IPS DF 19.7 (cell line): ENCODE measurements around the gene CDKN2A.

Experiments
- DNase-seq: peaks from one replicate; pipeline ENCODE4 v3.0.0-alpha.2; 2013; ENCODE audit warnings: low read depth, low spot score

The CDKN2A gene

DNA sequence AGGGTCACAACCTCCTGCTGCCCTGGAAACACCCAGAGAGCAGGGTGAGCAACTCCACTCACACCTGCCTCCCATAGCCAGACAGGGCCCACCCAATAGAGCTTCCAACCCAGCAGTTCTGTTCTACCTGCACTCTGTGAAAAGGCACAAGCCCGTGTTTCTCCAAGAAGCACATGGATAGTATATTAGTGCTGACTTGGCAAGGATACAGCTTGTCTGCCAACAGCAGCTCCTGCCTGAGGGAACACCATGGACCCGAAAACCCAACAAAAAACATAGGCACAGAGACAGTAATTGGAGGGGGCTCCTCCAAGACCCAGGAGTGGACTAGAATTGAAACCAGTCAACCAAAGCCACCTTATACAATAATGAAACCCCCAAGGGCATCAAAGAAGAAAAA is 48.6 kb downstream of the CDKN2A start:
- DNase-seq, result no peak

DNA sequence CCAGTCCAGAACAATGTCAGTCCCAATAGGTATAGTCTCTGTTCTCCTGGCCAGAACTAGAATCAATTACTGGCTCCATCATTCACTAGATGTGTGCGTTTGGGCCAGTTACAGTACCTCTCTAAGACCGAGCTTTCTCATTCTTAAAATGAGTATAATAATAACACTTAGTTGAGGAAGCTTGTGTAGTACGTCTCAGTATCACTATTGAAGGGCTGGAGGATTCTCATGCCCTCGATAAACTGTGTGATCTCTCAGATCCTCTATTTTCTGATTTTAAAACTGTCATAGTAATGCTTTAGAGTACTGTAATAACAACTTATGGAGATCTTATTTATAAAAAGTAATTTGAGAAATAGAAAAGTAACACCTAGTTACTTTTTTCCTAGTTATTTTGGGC is 50.7 kb downstream of the CDKN2A start:
- DNase-seq, result no peak

DNA sequence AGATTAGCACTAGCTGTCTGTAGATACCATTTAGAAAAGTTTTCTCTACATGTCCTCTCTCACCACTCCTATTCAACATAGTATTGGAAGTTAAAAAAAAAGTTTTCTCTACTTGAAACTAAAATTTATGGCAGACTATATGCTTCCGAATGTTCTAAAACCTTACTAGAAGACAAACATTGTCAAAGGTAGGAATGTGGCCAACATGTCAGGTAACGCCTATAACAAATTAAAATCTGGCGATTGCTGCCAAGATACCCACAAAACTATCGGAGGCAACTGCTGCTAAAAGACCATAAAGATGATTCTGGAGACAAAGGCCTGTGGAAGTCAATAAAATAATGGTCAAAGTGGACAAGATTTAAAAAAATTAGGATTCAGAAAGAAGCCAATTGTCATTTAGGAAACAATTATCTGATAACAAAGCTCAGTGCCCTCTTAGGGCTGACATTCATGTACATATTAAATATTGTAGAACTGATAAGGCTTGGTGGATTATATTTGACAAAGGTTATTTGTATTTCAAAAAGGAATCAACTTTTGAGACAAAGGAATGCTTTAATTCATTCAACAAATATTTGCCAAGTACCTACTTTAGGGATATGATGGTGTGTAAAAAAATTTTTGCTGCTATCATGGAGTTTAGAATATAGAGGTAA is 52.7 kb downstream of the CDKN2A start:
- no peak for DNase-seq

DNA sequence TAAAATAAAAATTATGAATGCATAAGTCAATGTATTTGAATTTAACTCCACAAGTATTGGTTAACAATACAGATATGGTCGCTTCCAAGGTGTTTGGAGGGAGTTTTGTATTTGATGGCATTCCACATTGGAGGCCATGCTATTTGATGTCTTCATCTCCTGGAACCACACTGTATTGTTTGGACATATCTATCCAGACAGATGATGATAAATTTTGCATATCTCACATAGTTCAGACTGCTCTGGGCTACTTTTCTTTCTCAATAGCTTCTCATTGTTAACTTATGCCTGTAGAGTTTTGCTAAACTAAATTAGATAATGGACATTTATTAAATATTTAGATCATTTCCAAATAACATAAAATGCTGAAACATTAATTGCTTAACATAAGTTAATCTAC is 58.0 kb downstream of the CDKN2A start:
- no peak for DNase-seq

DNA sequence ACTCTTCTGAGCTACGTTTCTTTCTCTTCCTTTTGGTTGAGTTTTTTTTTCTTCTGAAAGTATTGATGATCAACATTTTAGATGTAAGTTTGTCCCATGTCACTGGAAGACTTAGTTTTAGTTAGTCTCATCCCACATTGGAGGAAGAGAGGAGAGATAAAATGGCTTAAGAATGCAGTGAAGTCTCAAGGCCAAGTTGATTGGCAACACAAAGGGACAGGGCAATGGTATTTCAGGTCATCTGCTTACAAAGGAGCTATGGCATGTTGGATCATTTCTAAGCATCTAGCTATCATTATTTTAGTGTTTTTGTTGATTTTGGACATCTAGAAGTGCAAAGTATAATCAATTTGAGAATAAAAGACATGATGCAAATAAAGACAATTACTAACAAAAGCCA is 58.6 kb downstream of the CDKN2A start:
- DNase-seq, result no peak

DNA sequence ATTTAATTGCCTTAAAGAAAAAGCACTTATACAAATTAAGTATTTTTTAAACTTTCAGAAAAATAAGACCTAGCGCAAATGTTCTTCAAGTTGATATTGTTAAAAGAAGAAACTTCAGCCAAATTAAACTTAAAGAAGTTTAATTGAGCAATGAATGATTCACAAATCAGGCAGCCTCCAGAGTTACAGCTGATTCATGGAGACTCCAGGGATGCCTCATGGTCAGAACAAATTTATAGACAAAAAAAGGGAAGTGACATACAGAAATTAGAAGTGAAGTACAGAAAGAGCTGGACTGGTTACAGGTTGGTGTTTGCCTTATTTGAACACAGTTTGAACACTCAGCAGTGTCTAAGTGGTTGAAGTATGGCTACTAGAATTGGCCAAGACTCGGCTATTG is 60.3 kb downstream of the CDKN2A start:
- no peak for DNase-seq

DNA sequence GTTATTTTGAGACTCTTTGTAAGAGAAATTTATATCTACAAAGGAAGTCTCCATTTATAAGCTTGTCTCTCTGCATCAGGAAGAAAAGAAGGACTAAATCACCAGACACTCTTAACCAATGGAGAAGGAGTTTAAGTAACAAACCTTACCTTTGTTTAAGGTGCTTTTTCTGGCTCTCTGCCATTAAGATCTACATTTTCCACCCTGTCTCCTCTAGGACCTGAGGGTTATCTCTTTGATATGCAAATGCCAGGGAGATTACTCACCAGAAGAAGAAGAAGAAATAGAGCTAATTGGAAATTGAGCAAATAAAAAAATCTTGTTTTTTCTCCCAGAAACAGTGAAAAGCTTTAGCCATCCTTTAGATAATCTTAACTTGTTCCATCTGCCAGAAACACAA is 60.9 kb downstream of the CDKN2A start:
- DNase-seq, result peak; percentile 30

DNA sequence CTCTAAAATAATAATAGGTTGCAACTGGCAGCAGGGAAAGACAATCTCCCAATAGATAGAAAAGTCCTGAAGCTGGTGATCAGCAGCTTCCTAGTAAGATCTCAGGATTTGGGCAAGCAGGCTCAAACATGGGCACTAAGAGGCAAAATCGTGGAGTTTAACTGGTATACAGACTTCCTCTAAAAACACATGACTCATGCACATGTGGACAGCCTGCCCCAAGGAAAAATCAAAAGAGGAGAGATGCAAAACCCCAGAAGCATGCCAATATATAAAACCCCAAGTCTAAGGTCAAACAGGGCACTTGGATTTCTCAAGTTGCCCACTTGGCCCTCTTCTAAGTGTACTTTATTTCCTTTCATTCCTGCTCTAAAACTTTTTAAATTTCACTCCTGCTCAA is 62.8 kb downstream of the CDKN2A start:
- DNase-seq, result no peak

DNA sequence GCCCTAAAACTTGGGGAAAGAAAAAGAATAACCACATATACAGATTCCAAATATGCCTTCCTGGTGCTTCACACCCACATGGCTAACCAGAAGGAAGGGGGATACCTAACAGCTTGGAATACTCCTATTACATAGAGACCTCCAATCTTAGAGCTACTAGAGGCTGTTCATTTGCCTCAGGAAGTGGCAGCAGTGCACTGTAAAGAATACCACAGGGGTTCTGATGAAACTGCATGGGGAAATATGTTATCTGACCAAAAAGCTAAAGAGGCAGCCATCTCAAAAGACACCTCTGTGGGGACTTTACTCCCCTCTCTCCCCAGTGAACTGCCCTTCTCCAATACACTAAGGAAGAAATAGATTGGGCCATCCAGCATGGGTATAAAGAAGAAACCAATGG is 66.4 kb downstream of the CDKN2A start:
- no peak for DNase-seq

DNA sequence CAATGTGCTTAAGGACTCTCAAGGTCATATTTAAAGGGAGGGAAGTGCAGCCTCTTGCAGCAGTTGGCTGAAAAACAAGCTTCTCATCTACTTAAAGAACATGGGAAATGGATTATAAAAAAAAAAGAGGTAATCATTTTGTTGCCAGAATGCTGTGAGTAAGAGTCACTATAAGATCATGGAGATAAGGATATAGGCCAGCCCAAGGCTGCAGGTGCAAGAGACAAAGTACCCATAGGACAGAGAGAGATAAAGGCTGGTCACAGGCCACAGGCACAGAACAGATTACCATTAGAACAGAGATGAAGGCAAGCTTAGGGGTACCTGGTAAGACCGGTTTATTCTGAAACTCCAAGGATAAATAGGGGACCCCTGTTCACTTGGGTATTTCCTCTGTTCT is 70.5 kb downstream of the CDKN2A start:
- DNase-seq, result no peak

DNA sequence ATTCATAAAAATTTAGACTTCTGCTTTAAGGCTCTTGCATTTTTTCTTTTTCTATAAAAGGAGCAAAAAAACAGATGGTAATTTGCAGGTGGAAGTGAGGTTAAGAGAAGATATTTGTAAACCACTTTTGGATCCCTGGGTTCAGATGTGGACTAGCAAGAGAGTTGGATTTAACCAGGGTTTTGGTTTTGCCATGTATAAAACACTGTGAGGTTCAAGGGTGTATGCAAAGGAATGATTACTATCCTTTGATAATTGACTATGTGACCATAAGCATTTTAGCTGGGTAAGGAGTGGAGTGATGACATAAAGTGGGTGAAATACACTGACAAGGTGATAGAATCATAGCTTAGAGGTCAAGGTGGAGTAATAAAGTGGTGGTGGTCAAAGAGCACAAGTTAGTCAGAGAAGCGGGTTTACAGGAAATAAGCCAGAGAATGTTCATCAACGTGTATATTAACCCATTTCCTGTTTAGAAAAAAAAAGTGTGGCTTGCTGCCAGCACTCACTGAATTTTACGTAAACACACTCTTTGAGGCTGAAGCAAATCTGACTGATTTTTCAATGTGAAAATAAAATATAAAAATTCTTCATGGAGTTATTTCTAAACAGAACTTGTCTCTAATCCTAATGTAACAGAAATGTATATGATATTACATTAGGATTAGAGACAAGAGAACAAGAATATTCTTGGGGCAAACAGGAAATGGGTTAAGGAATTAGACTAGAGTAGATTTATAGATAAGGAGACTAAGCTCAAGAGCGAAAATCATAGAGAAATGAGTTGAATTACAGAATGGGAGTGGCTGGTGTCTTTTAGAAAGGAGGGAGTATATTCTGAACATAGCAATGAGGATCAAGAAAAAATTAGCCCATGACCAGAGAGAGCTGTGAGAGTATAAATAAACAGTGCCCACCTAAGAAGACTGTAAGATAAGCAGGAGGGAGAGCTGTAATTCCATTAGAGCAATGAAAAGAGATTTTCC is 74.5 kb downstream of the CDKN2A start:
- DNase-seq, result no peak
